HAP-1 (cell line): ENCODE data around the gene SLC29A3.
"Not testable (repeated sequence)": the region's sequence is repeated elsewhere in the genome, so short reads cannot be mapped to it uniquely, and the experiment has no call there.

Experiments
- DNase-seq, 2 experiments: peaks; one replicate each; pipeline ENCODE4 v3.0.0-alpha.2; 2016 to 2020; ENCODE audit warnings: low spot score in 2 of 2
- H3K27me3 ChIP-seq: fragments of 250-450 bp; sonication (Bioruptor Pico); 2 replicates; pipeline ENCODE4 v1.5.1; 2020; ENCODE audit warnings: low read depth, mild to moderate bottlenecking, moderate library complexity
- H3K36me3 ChIP-seq: fragments of 250-450 bp; sonication (Bioruptor Pico); replicated peaks from 2 replicates; pipeline ENCODE4 v1.5.1; 2020; ENCODE audit warnings: mild to moderate bottlenecking
- H3K4me1 ChIP-seq: fragments of 250-450 bp; sonication (Bioruptor Pico); 2 replicates; pipeline ENCODE4 v1.5.1; 2020; ENCODE audit warnings: mild to moderate bottlenecking
- H3K4me3 ChIP-seq: fragments of 250-450 bp; sonication (Bioruptor Pico); 2 replicates; pipeline ENCODE4 v1.5.1; 2020; ENCODE audit warnings: mild to moderate bottlenecking, moderate library complexity
- H3K9me3 ChIP-seq: fragments of 250-450 bp; sonication (Bioruptor Pico); 2 replicates; pipeline ENCODE4 v1.5.1; 2020; ENCODE audit warnings: mild to moderate bottlenecking, moderate library complexity
- in situ Hi-C: fragments of 300-500 bp; cut with MboI; formaldehyde crosslinking; loops from 3 replicates; pipeline ENCODE4 v1.14.3; 2020; ENCODE audit warnings: low sequenced_read_pairs, inconsistent platforms, mixed read lengths

Gene SLC29A3

GRCh38 chr10:71344993-71345480, 26.0 kb downstream of the SLC29A3 start:
- Histone ChIP-seq H3K4me1 (0 out of 2 replicates have a peak, but pooled peaks cover 4% of the 10 kb centered on the region), H3K36me3 (no peaks in the 10 kb centered on the region), H3K9me3 (no peaks in the 10 kb centered on the region), H3K27me3 (no peaks in the 10 kb centered on the region), H3K4me3 (no peak overlapping the region)
- in situ Hi-C loops = no loop called here
- no peak for DNase-seq

- Histone ChIP-seq H3K4me3 (no peak overlapping the region), H3K4me1 (0 out of 2 replicates have a peak, but pooled peaks cover 4% of the 10 kb centered on the region), H3K36me3 (no peaks in the 10 kb centered on the region), H3K27me3 (no peaks in the 10 kb centered on the region), H3K9me3 (no peaks in the 10 kb centered on the region)
- DNase-seq = no peak
- in situ Hi-C loops = no loop called here
These were observed 26.6 kb downstream of the SLC29A3 start for GRCh38 chr10:71345694-71346093.

- Histone ChIP-seq H3K9me3 (no peaks in the 10 kb centered on the region), H3K4me1 (0 out of 2 replicates have a peak, but pooled peaks cover 4% of the 10 kb centered on the region), H3K4me3 (no peak overlapping the region), H3K36me3 (no peaks in the 10 kb centered on the region), H3K27me3 (no peaks in the 10 kb centered on the region)
- in situ Hi-C loops = no loop called here
- no peak for DNase-seq
These were observed 27.7 kb downstream of the SLC29A3 start for GRCh38 chr10:71346731-71347130.

- in situ Hi-C loops = no loop called here
- DNase-seq = no peak
- Histone ChIP-seq H3K4me3 (no peak overlapping the region), H3K36me3 (no peaks in the 10 kb centered on the region), H3K27me3 (no peaks in the 10 kb centered on the region), H3K4me1 (0 out of 2 replicates have a peak, but pooled peaks cover 4% of the 10 kb centered on the region), H3K9me3 (no peaks in the 10 kb centered on the region)
These were observed 28.7 kb downstream of the SLC29A3 start for GRCh38 chr10:71347587-71348395.

GRCh38 chr10:71348850-71349249, 29.8 kb downstream of the SLC29A3 start:
- in situ Hi-C loops = no loop called here
- no peak overlapping the region for H3K4me3 ChIP-seq
- no peaks in the 10 kb centered on the region for H3K36me3 ChIP-seq
- DNase-seq = no peak
- H3K27me3 ChIP-seq = no peaks in the 10 kb centered on the region
- 0 out of 2 replicates have a peak, but pooled peaks cover 4% of the 10 kb centered on the region for H3K4me1 ChIP-seq
- no peaks in the 10 kb centered on the region for H3K9me3 ChIP-seq

GRCh38 chr10:71349406-71349805, 30.3 kb downstream of the SLC29A3 start:
- no peak overlapping the region for H3K4me3 ChIP-seq
- in situ Hi-C loops = no loop called here
- peak in 1 of 2 experiments; percentile 24 for DNase-seq
- H3K36me3 ChIP-seq = no peaks in the 10 kb centered on the region
- no peaks in the 10 kb centered on the region for H3K27me3 ChIP-seq
- no peaks in the 10 kb centered on the region for H3K9me3 ChIP-seq
- H3K4me1 ChIP-seq = 0 out of 2 replicates have a peak, but pooled peaks cover 4% of the 10 kb centered on the region

- H3K4me1 ChIP-seq = no peaks in the 10 kb centered on the region
- no peaks in the 10 kb centered on the region for H3K27me3 ChIP-seq
- H3K9me3 ChIP-seq = no peaks in the 10 kb centered on the region
- no peaks in the 10 kb centered on the region for H3K36me3 ChIP-seq
- DNase-seq = no peak
- in situ Hi-C loops = no loop called here
- no peak overlapping the region for H3K4me3 ChIP-seq
These were observed 32.0 kb downstream of the SLC29A3 start for GRCh38 chr10:71351087-71351486.

- Histone ChIP-seq H3K36me3 (no peaks in the 10 kb centered on the region), H3K4me3 (no peak overlapping the region), H3K9me3 (no peaks in the 10 kb centered on the region), H3K27me3 (no peaks in the 10 kb centered on the region), H3K4me1 (no peaks in the 10 kb centered on the region)
- no peak for DNase-seq
- in situ Hi-C loops = no loop called here
These were observed 32.7 kb downstream of the SLC29A3 start for GRCh38 chr10:71351628-71352319.

- Histone ChIP-seq H3K36me3 (no peaks in the 10 kb centered on the region), H3K9me3 (no peaks in the 10 kb centered on the region), H3K4me1 (no peaks in the 10 kb centered on the region), H3K4me3 (no peak overlapping the region), H3K27me3 (no peaks in the 10 kb centered on the region)
- in situ Hi-C loops = no loop called here
- DNase-seq = no peak
These were observed 34.6 kb downstream of the SLC29A3 start for GRCh38 chr10:71353639-71354038.

GRCh38 chr10:71354776-71355175, 35.7 kb downstream of the SLC29A3 start:
- no peaks in the 10 kb centered on the region for H3K27me3 ChIP-seq
- in situ Hi-C loops = no loop called here
- no peaks in the 10 kb centered on the region for H3K36me3 ChIP-seq
- H3K9me3 ChIP-seq = no peaks in the 10 kb centered on the region
- DNase-seq = no peak
- H3K4me3 ChIP-seq = no peak overlapping the region
- no peaks in the 10 kb centered on the region for H3K4me1 ChIP-seq

- Histone ChIP-seq H3K36me3 (no peaks in the 10 kb centered on the region), H3K4me3 (no peak overlapping the region), H3K27me3 (no peaks in the 10 kb centered on the region), H3K4me1 (no peaks in the 10 kb centered on the region), H3K9me3 (no peaks in the 10 kb centered on the region)
- in situ Hi-C loops = no loop called here
- no peak for DNase-seq
These were observed 36.8 kb downstream of the SLC29A3 start for GRCh38 chr10:71355886-71356285.

GRCh38 chr10:71357792-71358265, 38.8 kb downstream of the SLC29A3 start:
- DNase-seq = no peak
- H3K36me3 ChIP-seq = no peaks in the 10 kb centered on the region
- in situ Hi-C loops = no loop called here

GRCh38 chr10:71358277-71358676, 39.2 kb downstream of the SLC29A3 start:
- in situ Hi-C loops = no loop called here
- no peaks in the 10 kb centered on the region for H3K36me3 ChIP-seq
- no peak for DNase-seq

More at GRCh38 chr10:71357792-71358265, 38.8 kb downstream of the SLC29A3 start:
- no peaks in the 10 kb centered on the region for H3K9me3 ChIP-seq
- H3K4me3 ChIP-seq = no peak overlapping the region
- H3K4me1 ChIP-seq = no peaks in the 10 kb centered on the region
- no peaks in the 10 kb centered on the region for H3K27me3 ChIP-seq

GRCh38 chr10:71358906-71359305, 39.8 kb downstream of the SLC29A3 start:
- H3K4me1 ChIP-seq, H3K4me3 ChIP-seq, H3K9me3 ChIP-seq, in situ Hi-C loops, H3K36me3 ChIP-seq, DNase-seq, H3K27me3 ChIP-seq: not testable (repeated sequence)

More at GRCh38 chr10:71358277-71358676, 39.2 kb downstream of the SLC29A3 start:
- Histone ChIP-seq H3K4me3 (no peak overlapping the region), H3K9me3 (no peaks in the 10 kb centered on the region), H3K4me1 (no peaks in the 10 kb centered on the region), H3K27me3 (no peaks in the 10 kb centered on the region)
